Smooth muscle cell (in vitro differentiated cells): ENCODE data around the gene KLK4. TPM values are rescaled to one million over a fixed set of nuclear protein-coding genes. Genes with fewer than 3 reads are reported as not detected.

Experiments
- DNase-seq: peaks from one replicate; lab custom pipeline; 2025; ENCODE audit not compliant: unreplicated experiment; lab: John Stamatoyannopoulos, UW
- H2AFZ ChIP-seq: fragments of 200-600 bp; sonication (generic); 2 replicates; pipeline ENCODE4 v1.6.0; 2016; ENCODE audit warnings: antibody characterized with exemption, low read depth, mild to moderate bottlenecking
- H3F3A ChIP-seq: fragments of 200-600 bp; sonication (generic); 2 replicates; pipeline ENCODE4 v1.6.0; 2017; ENCODE audit warnings: antibody characterized with exemption, low read depth
- H3K27ac ChIP-seq: fragments of 200-600 bp; sonication (generic); 2 replicates; pipeline ENCODE4 v1.5.1; 2016; ENCODE audit warnings: low read depth, mild to moderate bottlenecking
- H3K27me3 ChIP-seq: fragments of 200-600 bp; sonication (generic); 2 replicates; pipeline ENCODE4 v1.6.1; 2016; ENCODE audit warnings: low read depth, mild to moderate bottlenecking
- H3K36me3 ChIP-seq: fragments of 200-600 bp; sonication (generic); 2 replicates; pipeline ENCODE4 v1.5.1; 2016; ENCODE audit warnings: low read depth
- H3K4me1 ChIP-seq: fragments of 200-600 bp; sonication (generic); 2 replicates; pipeline ENCODE4 v1.5.1; 2016; ENCODE audit warnings: low read depth
- H3K4me2 ChIP-seq: fragments of 200-600 bp; sonication (generic); 2 replicates; pipeline ENCODE4 v1.6.0; 2016; ENCODE audit warnings: mild to moderate bottlenecking
- H3K4me3 ChIP-seq: fragments of 200-600 bp; sonication (generic); 2 replicates; pipeline ENCODE4 v1.5.1; 2016; ENCODE audit warnings: mild to moderate bottlenecking
- H3K79me2 ChIP-seq: fragments of 200-600 bp; sonication (generic); 2 replicates; pipeline ENCODE4 v1.6.0; 2016; ENCODE audit warnings: low read depth, mild to moderate bottlenecking
- H3K9ac ChIP-seq: fragments of 200-600 bp; sonication (generic); 2 replicates; pipeline ENCODE4 v1.6.0; 2016; ENCODE audit warnings: low read depth
- H3K9me3 ChIP-seq: fragments of 200-600 bp; sonication (generic); replicated peaks from 2 replicates; pipeline ENCODE4 v1.5.1; 2016; ENCODE audit warnings: low read depth
- H4K20me1 ChIP-seq: fragments of 200-600 bp; sonication (generic); 2 replicates; pipeline ENCODE4 v1.6.0; 2016; ENCODE audit warnings: low read depth
- WGBS: methylation state at CpG from one replicate; pipeline ENCODE4 v1.1.7; 2016; ENCODE audit warnings: low lambda C conversion rate; 5-methylcytosine and 5-hydroxymethylcytosine counted together
- polyA plus RNA-seq: library from polyadenylated mRNA; unstranded; fragments of >200 nt; fragmentation: Nextera tagmentation; extraction: Ambion mirVana; gene quantifications from 2 replicates; pipeline ENCODE4 v1.2.1, GENCODE V29; 2016
- total RNA-seq: library from RNA; depleted of rRNA; stranded (reverse); fragments of >200 nt; gene quantifications from 2 replicates; pipeline ENCODE4 v1.2.3, GENCODE V29; 2014
- TF ChIP-seq, protein P1 (sequence below): fragments of 200-600 bp; sonication (generic); IDR thresholded peaks from 2 replicates; pipeline ENCODE4 v1.5.1; 2017; ENCODE audit warnings: borderline replicate concordance, mild to moderate bottlenecking, antibody characterized with exemption; ENCODE audit not compliant: insufficient read depth, poor library complexity, severe bottlenecking

KLK4 gene
- total and polyA plus RNA-seq, 2 experiments from 2014 or later = 0.82 TPM; not detected in 1

DNA sequence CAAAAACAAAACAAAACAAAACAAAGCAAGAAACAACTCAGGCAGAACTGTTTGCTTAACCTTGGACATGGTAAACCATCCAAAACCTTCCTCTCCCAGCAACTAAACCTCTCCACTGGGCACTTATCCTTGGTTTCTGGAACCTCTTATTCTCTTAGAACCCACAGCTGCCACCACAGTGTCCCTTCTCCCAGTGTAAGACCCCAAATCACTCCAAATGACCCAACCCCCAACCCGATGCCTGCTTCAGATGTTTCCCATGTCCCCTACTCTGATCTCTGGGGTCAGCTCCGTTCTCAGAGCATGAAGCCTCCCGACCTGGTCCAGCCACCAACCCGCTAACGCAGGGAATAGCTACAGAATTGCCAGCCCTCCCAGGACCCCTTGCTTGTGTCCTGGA is 37.0 kb downstream of the KLK4 start:
- TF ChIP-seq, protein P1, sequence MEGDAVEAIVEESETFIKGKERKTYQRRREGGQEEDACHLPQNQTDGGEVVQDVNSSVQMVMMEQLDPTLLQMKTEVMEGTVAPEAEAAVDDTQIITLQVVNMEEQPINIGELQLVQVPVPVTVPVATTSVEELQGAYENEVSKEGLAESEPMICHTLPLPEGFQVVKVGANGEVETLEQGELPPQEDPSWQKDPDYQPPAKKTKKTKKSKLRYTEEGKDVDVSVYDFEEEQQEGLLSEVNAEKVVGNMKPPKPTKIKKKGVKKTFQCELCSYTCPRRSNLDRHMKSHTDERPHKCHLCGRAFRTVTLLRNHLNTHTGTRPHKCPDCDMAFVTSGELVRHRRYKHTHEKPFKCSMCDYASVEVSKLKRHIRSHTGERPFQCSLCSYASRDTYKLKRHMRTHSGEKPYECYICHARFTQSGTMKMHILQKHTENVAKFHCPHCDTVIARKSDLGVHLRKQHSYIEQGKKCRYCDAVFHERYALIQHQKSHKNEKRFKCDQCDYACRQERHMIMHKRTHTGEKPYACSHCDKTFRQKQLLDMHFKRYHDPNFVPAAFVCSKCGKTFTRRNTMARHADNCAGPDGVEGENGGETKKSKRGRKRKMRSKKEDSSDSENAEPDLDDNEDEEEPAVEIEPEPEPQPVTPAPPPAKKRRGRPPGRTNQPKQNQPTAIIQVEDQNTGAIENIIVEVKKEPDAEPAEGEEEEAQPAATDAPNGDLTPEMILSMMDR = no peak
- Histone ChIP-seq H3F3A (no peaks in the 10 kb centered on the region), H3K79me2 (no peaks in the 10 kb centered on the region), H3K9ac (no peak overlapping the region), H3K4me2 (no peak overlapping the region), H3K4me3 (no peak overlapping the region), H3K9me3 (no peaks in the 10 kb centered on the region), H4K20me1 (no peaks in the 10 kb centered on the region), H3K4me1 (no peaks in the 10 kb centered on the region), H3K27me3 (peaks cover 28% of the 10 kb centered on the region), H3K36me3 (no peaks in the 10 kb centered on the region), H3K27ac (no peak overlapping the region), H2AFZ (no peak overlapping the region)
- WGBS = 85% methylated on average over 5 of the region's 5 CpGs
- no peak for DNase-seq

DNA sequence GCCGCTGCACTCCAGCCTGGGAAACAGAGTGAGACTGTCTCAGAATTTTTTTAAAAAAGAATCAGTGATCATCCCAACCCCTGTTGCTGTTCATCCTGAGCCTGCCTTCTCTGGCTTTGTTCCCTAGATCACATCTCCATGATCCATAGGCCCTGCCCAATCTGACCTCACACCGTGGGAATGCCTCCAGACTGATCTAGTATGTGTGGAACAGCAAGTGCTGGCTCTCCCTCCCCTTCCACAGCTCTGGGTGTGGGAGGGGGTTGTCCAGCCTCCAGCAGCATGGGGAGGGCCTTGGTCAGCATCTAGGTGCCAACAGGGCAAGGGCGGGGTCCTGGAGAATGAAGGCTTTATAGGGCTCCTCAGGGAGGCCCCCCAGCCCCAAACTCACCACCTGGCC is 38.1 kb downstream of the KLK4 start, which contains the start of gene KLK2:
Gene KLK2, plus strand, starts transcription at position 384 of the 400 bp plus-strand sequence. CDS start 35 bp downstream, outside the sequence.
- H3K36me3 ChIP-seq = no peaks in the 10 kb centered on the region
- 84% methylated on average over 3 of the region's 3 CpGs for WGBS
- TF ChIP-seq, protein P1 = no peak

DNA sequence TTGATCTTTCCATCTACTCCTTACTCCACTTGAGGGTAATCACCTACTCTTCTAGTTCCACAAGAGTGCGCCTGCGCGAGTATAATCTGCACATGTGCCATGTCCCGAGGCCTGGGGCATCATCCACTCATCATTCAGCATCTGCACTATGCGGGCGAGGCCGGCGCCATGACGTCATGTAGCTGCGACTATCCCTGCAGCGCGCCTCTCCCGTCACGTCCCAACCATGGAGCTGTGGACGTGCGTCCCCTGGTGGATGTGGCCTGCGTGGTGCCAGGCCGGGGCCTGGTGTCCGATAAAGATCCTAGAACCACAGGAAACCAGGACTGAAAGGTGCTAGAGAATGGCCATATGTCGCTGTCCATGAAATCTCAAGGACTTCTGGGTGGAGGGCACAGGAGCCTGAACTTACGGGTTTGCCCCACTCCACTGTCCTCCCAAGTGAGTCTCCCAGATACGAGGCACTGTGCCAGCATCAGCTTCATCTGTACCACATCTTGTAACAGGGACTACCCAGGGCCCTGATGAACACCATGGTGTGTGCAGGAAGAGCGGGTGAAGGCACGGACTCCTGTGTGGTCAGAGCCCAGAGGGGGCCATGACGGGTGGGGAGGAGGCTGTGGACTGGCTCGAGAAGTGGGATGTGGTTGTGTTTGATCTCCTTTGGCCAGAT is 40.6 kb downstream of the KLK4 start:
- no peak overlapping the region for H3K4me2 ChIP-seq
- TF ChIP-seq, protein P1 = no peak
- H3K27ac ChIP-seq = no peak overlapping the region
- DNase-seq = no peak
- no peak overlapping the region for H3K9ac ChIP-seq
- no peak overlapping the region for H2AFZ ChIP-seq
- no peaks in the 10 kb centered on the region for H4K20me1 ChIP-seq
- H3K4me3 ChIP-seq = no peak overlapping the region
- no peaks in the 10 kb centered on the region for H3K9me3 ChIP-seq
- H3K4me1 ChIP-seq = no peaks in the 10 kb centered on the region
- no peaks in the 10 kb centered on the region for H3F3A ChIP-seq
- 80% methylated on average over 26 of the region's 26 CpGs for WGBS
- no peaks in the 10 kb centered on the region for H3K36me3 ChIP-seq
- no peaks in the 10 kb centered on the region for H3K79me2 ChIP-seq
- peaks cover 28% of the 10 kb centered on the region for H3K27me3 ChIP-seq

More for the DNA sequence above, 38.1 kb downstream of the KLK4 start, which contains the start of gene KLK2:
- H3K9me3 ChIP-seq = no peaks in the 10 kb centered on the region
- no peak within 1 kb of the TSS for H3K4me2 ChIP-seq
- H2AFZ ChIP-seq = no peak within 1 kb of the TSS
- no peaks in the 10 kb centered on the region for H3K79me2 ChIP-seq
- no peak for DNase-seq
- no peaks in the 10 kb centered on the region for H3K4me1 ChIP-seq
- H3K4me3 ChIP-seq = no peak within 1 kb of the TSS
- H4K20me1 ChIP-seq = no peaks in the 10 kb centered on the region
- H3K27me3 ChIP-seq = peaks cover 28% of the 10 kb centered on the region
- H3K9ac ChIP-seq = no peak within 1 kb of the TSS
- no peak within 1 kb of the TSS for H3K27ac ChIP-seq
- H3F3A ChIP-seq = no peaks in the 10 kb centered on the region

DNA sequence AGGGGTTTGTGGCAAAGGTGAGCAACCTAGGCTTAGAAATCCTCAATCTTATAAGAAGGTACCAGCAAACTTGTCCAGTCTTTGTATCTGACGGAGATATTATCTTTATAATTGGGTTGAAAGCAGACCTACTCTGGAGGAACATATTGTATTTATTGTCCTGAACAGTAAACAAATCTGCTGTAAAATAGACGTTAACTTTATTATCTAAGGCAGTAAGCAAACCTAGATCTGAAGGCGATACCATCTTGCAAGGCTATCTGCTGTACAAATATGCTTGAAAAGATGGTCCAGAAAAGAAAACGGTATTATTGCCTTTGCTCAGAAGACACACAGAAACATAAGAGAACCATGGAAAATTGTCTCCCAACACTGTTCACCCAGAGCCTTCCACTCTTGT is 41.7 kb downstream of the KLK4 start:
- TF ChIP-seq, protein P1 = no peak
- no peak overlapping the region for H3K27ac ChIP-seq
- no peaks in the 10 kb centered on the region for H3K79me2 ChIP-seq
- H3K9ac ChIP-seq = no peak overlapping the region
- H3F3A ChIP-seq = no peaks in the 10 kb centered on the region
- no peak for DNase-seq
- H3K36me3 ChIP-seq = no peaks in the 10 kb centered on the region
- no peaks in the 10 kb centered on the region for H3K4me1 ChIP-seq
- peaks cover 24% of the 10 kb centered on the region for H3K27me3 ChIP-seq
- WGBS = 81% methylated on average over 4 of the region's 4 CpGs
- H2AFZ ChIP-seq = no peak overlapping the region
- no peaks in the 10 kb centered on the region for H4K20me1 ChIP-seq
- H3K4me2 ChIP-seq = no peak overlapping the region
- H3K4me3 ChIP-seq = no peak overlapping the region
- no peaks in the 10 kb centered on the region for H3K9me3 ChIP-seq
